HEK293T (cell line): ENCODE results near the gene FLRT3.

Experiments
- CTCF ChIA-PET: fragments of 350-600 bp; formaldehyde crosslinking; extraction: SDS; loops from one replicate; lab custom pipeline; 2021; ENCODE audit warnings: antibody characterized with exemption, inconsistent platforms; lab: Yijun Ruan, JAX
- POLR2A ChIA-PET: fragments of 350-600 bp; formaldehyde crosslinking; extraction: SDS; loops from one replicate; lab custom pipeline; 2020; ENCODE audit warnings: antibody characterized with exemption, inconsistent platforms; lab: Yijun Ruan, JAX
- DNase-seq: peaks from one replicate; pipeline ENCODE4 v3.0.0; 2012; ENCODE audit warnings: mixed read lengths; ENCODE audit errors: extremely low spot score
- ARNT ChIP-seq: fragments of 450-650 bp; IDR thresholded peaks from 2 replicates; pipeline ENCODE4 v1.6.1; 2017; ENCODE audit warnings: mild to moderate bottlenecking
- BHLHE40 ChIP-seq: fragments of 450-650 bp; IDR thresholded peaks from 2 replicates; pipeline ENCODE4 v1.6.1; 2016; ENCODE audit warnings: mild to moderate bottlenecking, moderate library complexity, borderline replicate concordance
- CTBP1 ChIP-seq: fragments of 450-650 bp; IDR thresholded peaks from 2 replicates; pipeline ENCODE4 v1.6.1; 2016; ENCODE audit warnings: borderline replicate concordance
- ELF4 ChIP-seq: fragments of 450-650 bp; IDR thresholded peaks from 2 replicates; pipeline ENCODE4 v1.6.1; 2017; ENCODE audit warnings: antibody characterized with exemption
- FOXA1 ChIP-seq: fragments of 450-650 bp; IDR thresholded peaks from 2 replicates; pipeline ENCODE4 v1.6.1; 2016; ENCODE audit warnings: mild to moderate bottlenecking
- FOXK2 ChIP-seq: fragments of 450-650 bp; IDR thresholded peaks from 2 replicates; pipeline ENCODE4 v1.6.1; 2016; ENCODE audit warnings: mild to moderate bottlenecking
- FOXM1 ChIP-seq: fragments of 450-650 bp; IDR thresholded peaks from 2 replicates; pipeline ENCODE4 v1.6.1; 2017; ENCODE audit warnings: mild to moderate bottlenecking, borderline replicate concordance
- HDGF ChIP-seq: fragments of 450-650 bp; IDR thresholded peaks from 2 replicates; pipeline ENCODE4 v1.6.1; 2017; ENCODE audit warnings: antibody characterized with exemption, borderline replicate concordance
- L3MBTL2 ChIP-seq: fragments of 450-650 bp; conservative IDR thresholded peaks from 2 replicates; pipeline ENCODE4 v1.6.1; 2016; ENCODE audit warnings: mild to moderate bottlenecking
- LEF1 ChIP-seq: fragments of 450-650 bp; IDR thresholded peaks from 2 replicates; pipeline ENCODE4 v1.6.1; 2017; ENCODE audit warnings: mild to moderate bottlenecking, borderline replicate concordance
- NFRKB ChIP-seq: fragments of 450-650 bp; IDR thresholded peaks from 2 replicates; pipeline ENCODE4 v1.6.1; 2016; ENCODE audit warnings: mild to moderate bottlenecking, moderate library complexity
- PKNOX1 ChIP-seq: fragments of 450-650 bp; IDR thresholded peaks from 2 replicates; pipeline ENCODE4 v1.6.1; 2016
- SP1 ChIP-seq: fragments of 450-650 bp; IDR thresholded peaks from 2 replicates; pipeline ENCODE4 v1.6.1; 2017
- SUZ12 ChIP-seq: fragments of 450-650 bp; IDR thresholded peaks from 2 replicates; pipeline ENCODE4 v1.6.1; 2016; ENCODE audit warnings: mild to moderate bottlenecking
- TARDBP ChIP-seq: fragments of 450-650 bp; IDR thresholded peaks from 2 replicates; pipeline ENCODE4 v1.6.1; 2016
- ZNF384 ChIP-seq: fragments of 450-650 bp; IDR thresholded peaks from 2 replicates; pipeline ENCODE4 v1.6.1; 2016

FLRT3 gene

GRCh38 chr20:14295238-14295637 is 42.2 kb downstream of the FLRT3 start:
- POLR2A ChIA-PET, result no interaction called here
- CTCF ChIA-PET, result no interaction called here
- TF ChIP-seq FOXM1 (no peak), ARNT (no peak), TARDBP (no peak), SP1 (no peak), CTBP1 (no peak), LEF1 (no peak), FOXA1 (no peak), PKNOX1 (no peak), NFRKB (no peak), BHLHE40 (no peak), FOXK2 (no peak), ZNF384 (no peak), L3MBTL2 (no peak), ELF4 (no peak), SUZ12 (no peak), HDGF (no peak)
- no peak for DNase-seq

GRCh38 chr20:14291502-14291901 is 45.9 kb downstream of the FLRT3 start:
- TF ChIP-seq PKNOX1, result no peak
- no peak for TF ChIP-seq ELF4
- TF ChIP-seq HDGF, result no peak
- POLR2A ChIA-PET, result no interaction called here
- CTCF ChIA-PET, result no interaction called here
- no peak for DNase-seq

- ChIA-PET CTCF (no interaction called here), POLR2A (no interaction called here)
- DNase-seq, result no peak
- no peak for TF ChIP-seq BHLHE40
- TF ChIP-seq L3MBTL2, result no peak
- no peak for TF ChIP-seq FOXK2
- no peak for TF ChIP-seq ARNT
- no peak for TF ChIP-seq FOXM1
- no peak for TF ChIP-seq ZNF384
- no peak for TF ChIP-seq ELF4
- TF ChIP-seq CTBP1, result no peak
- no peak for TF ChIP-seq FOXA1
- no peak for TF ChIP-seq SUZ12
- no peak for TF ChIP-seq LEF1
- TF ChIP-seq TARDBP, result no peak
- no peak for TF ChIP-seq PKNOX1
- TF ChIP-seq SP1, result no peak
- TF ChIP-seq HDGF, result no peak
- TF ChIP-seq NFRKB, result no peak
Observed at GRCh38 chr20:14288341-14289330, 48.8 kb downstream of the FLRT3 start.

GRCh38 chr20:14284443-14284842 is 53.0 kb downstream of the FLRT3 start:
- CTCF ChIA-PET, result no interaction called here
- POLR2A ChIA-PET, result no interaction called here

GRCh38 chr20:14282140-14282539 is 55.3 kb downstream of the FLRT3 start:
- no peak for TF ChIP-seq NFRKB
- TF ChIP-seq SUZ12, result no peak
- no peak for TF ChIP-seq ZNF384
- TF ChIP-seq CTBP1, result no peak
- no peak for TF ChIP-seq FOXK2
- TF ChIP-seq PKNOX1, result no peak
- no peak for TF ChIP-seq TARDBP
- TF ChIP-seq BHLHE40, result no peak
- no peak for TF ChIP-seq L3MBTL2
- no peak for TF ChIP-seq HDGF
- no peak for TF ChIP-seq SP1
- TF ChIP-seq FOXA1, result no peak
- no peak for TF ChIP-seq FOXM1
- no peak for TF ChIP-seq LEF1
- no peak for TF ChIP-seq ARNT
- no peak for TF ChIP-seq ELF4
- no peak for DNase-seq
- ChIA-PET POLR2A (no interaction called here), CTCF (no interaction called here)

More at GRCh38 chr20:14284443-14284842, 53.0 kb downstream of the FLRT3 start:
- TF ChIP-seq BHLHE40 (no peak), FOXM1 (no peak), ZNF384 (no peak), CTBP1 (no peak), TARDBP (no peak), FOXA1 (no peak), HDGF (no peak), ELF4 (no peak), ARNT (no peak), L3MBTL2 (no peak), SUZ12 (no peak), FOXK2 (no peak), PKNOX1 (no peak)
- no peak for DNase-seq
